ENCODE measurements around the gene NCOA3.

NCOA3 gene

GRCh38 chr20:47676219-47676721 lies 174.6 kb downstream of the NCOA3 start:
- H3K4me3 ChIP-seq (ENCODE audit: low read depth, low read length), result no peak overlapping the region

- no peak overlapping the region for H3K4me3 ChIP-seq (ENCODE audit: low read depth, low read length)
These were observed 175.4 kb downstream of the NCOA3 start for GRCh38 chr20:47676912-47677634.

DNA sequence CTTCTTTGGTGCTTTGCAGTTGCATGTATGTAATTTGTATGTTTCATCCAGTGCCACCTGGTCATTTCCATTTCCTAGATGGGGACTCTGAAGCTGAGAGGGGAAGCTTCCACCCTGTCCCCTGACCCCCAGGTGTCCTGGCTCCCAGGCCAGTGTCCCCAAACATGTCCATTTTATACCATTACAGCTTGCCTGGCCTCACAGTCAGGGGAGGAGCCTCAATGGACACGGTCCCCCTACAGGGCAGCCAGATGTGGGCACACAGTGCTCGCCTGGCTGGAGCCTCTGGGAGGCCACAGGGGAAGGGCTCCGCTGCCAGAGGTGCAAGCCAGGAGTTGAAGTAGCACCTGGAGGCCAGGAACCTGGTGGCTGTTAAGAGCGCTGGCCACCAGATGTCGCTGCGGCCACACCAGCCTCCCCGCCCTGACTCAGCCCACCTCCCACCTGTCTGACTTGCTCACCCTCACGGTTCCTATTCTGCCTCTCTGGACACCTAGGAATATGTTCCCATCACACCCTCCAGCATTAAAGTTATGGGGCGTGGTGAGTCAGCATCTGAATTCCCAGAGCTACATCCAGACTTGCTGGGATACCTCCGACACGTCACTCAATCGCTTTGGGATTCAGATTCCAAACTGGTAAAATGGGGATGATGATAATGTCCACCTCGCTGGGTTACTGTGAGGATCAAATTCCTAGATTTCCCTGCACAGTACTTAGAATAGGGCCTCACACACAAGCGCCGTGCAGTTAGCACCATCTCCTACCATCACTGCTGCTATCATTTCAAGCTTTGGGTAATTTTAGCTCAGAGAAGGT lies 176.2 kb downstream of the NCOA3 start:
- no peak overlapping the region for H3K4me3 ChIP-seq (ENCODE audit: low read depth, low read length)

DNA sequence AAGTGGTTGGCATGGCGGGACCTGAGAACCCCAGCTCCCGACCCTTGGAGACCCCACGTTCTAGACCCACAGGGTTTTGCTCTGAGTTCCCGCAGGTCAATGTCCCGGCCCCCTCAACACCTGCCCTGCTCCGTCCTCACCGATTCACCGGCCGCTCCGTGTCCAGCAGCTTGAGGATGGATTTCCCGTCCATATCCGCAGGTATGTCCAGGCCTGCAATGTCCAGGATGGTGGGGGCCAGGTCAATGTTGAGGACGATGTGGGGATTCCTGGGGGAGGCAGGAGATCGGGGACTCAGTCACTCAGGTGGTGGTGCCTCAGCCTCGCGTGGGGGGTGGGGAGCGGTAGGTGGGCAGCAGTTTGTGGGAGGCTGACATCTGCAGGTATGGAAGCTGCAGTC lies 176.8 kb downstream of the NCOA3 start:
- no peak overlapping the region for H3K4me3 ChIP-seq (ENCODE audit: low read depth, low read length)

- H3K4me3 ChIP-seq (ENCODE audit: low read depth, low read length), result no peak overlapping the region
These were observed 177.8 kb downstream of the NCOA3 start for GRCh38 chr20:47679462-47679861.

DNA sequence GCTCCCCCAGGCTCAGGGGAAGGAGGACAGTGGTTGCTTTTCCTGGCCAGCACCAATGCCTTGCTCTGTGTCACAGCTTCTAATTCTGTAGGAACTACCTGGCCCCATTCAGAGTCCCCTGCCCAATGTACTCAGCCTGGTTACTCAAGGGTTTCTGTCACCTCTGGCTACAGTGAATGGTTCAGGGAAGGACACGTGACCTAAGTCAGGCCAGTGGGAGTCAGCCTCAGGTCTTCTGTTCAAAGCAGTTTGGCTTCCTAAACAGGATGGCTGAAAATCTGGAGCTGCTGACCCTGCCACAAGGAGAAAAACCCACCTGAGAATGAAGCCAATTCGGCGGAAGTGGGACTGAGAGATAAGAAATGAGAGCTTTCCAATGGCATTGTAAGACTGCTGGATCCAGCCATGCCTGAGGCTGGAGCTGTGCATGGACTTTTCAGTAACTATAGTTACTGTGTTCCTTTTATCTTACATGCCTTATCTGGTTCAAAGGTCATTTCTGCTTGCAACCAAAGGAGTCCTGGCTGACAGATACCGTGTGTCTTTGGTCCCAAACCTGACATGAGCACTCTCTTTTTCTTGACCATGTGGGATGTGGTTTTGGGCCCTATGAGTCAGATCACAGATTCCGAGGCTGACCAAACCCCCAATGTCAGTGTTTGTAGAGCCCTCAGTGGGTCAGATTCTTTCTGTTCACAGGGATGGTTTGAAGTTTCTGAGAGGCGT lies 179.3 kb downstream of the NCOA3 start:
- H3K4me3 ChIP-seq (ENCODE audit: low read depth, low read length), result no peak overlapping the region

GRCh38 chr20:47682028-47682783 lies 180.5 kb downstream of the NCOA3 start:
- no peak overlapping the region for H3K4me3 ChIP-seq (ENCODE audit: low read depth, low read length)

DNA sequence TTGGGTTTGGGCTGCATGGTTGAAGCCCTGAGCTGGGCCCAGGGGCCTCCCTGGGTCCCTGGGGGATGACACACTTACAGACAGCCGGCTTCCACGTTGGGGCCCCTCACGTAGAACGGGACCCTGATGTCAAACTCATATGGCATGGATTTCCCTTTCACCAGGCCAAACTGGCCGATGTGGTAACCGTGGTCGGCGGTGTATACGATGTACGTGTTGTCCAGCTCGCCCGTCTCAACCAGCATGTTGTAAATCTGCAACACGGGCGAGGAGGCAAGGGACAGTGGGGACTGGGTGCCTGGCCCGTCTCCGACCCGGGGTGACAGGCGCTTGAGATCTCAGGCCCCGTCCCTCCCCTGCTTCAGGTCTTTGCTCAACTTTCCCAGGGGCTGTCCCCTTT lies 181.2 kb downstream of the NCOA3 start:
- H3K4me3 ChIP-seq (ENCODE audit: low read depth, low read length), result no peak overlapping the region

- no peak overlapping the region for H3K4me3 ChIP-seq (ENCODE audit: low read depth, low read length)
These were observed 182.8 kb downstream of the NCOA3 start for GRCh38 chr20:47684306-47685080.

GRCh38 chr20:47686545-47686944 lies 184.9 kb downstream of the NCOA3 start:
- H3K4me3 ChIP-seq (ENCODE audit: low read depth, low read length), result no peak overlapping the region

DNA sequence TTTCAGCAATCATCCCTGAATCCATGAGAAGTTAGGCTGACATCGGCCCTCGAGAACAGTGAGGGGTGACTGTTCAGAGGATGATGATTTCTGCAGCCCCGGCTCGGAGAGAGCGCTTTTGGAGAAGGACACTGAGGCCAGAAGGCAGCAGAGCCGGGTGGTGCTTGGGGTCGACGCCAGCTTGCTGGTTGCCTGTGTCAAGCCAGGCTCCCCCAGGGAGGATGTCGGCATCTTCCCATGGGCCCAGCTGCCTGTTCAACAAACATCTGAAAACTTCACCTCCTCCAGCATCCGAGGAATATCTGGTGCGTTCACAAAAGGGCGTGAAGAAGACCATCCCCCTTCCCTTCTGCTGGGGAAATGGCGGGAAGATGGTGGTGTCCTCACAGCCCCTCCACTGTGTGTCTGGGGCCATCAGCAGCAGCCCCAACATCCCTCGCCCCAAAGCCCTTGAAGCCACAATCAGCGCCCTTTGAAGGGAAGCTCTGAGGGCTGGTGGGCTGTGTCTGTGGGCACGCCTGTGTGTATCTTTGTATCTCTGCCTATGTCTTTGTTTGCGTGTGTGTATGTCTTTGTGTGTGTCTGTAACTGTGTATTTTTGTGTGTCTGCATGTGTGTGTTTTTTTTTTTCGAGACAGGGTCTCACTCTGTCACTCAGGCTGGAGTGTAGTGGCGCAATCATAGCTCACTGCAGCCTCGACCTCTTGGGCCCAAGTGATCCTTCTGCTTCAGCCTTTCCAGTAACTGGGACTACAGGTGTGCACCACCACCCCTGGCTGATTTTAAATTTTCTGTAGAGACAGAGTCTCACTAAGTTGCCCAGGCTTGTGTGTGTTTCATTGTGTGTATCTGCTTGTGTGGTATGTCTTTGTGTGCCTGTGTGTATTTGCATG lies 185.7 kb downstream of the NCOA3 start:
- no peak overlapping the region for H3K4me3 ChIP-seq (ENCODE audit: low read depth, low read length)

GRCh38 chr20:47688385-47689381 lies 187.0 kb downstream of the NCOA3 start:
- H3K4me3 ChIP-seq (ENCODE audit: low read depth, low read length), result no peak overlapping the region

DNA sequence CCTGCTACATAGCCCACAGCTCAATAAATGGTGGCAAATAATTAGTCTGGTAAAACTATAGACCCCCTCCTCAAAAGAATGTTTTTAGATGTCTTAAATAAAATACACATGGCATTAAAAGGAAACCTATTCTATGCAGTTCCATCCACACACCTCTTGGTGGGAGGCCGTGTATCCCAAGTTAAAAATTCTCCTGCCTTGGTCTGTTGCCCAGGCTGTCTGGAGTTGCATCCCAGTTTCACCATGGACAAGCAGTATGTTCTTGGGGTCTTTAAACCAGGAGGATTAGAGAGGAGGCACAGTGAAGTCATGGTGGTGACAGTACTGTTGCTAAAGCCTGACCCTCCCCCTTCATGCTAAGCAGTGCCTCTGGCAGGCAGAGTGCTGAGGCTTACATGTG lies 188.0 kb downstream of the NCOA3 start:
- no peak overlapping the region for H3K4me3 ChIP-seq (ENCODE audit: low read depth, low read length)

DNA sequence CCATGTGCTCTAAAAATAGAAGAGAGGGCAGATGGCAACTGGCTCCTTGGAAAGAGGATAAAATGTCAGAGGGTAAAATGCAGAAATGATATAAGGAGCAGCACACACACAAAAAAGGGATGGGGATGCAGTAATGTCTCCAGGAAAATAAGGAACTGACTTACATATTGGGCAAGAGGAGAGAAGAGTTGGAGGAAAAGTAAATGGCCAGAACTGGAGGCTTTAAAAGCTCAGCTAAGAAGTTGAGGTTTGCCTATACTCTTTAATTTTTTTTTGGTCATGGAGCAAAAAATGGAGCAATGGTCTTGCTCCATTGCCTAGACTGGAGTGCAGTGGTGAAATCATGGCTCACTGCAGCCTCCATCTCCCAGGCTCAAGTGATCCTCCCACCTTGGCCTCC lies 189.9 kb downstream of the NCOA3 start:
- H3K4me3 ChIP-seq (ENCODE audit: low read depth, low read length), result no peak overlapping the region

GRCh38 chr20:47694021-47694818 lies 192.5 kb downstream of the NCOA3 start:
- no peak overlapping the region for H3K4me3 ChIP-seq (ENCODE audit: low read depth, low read length)

DNA sequence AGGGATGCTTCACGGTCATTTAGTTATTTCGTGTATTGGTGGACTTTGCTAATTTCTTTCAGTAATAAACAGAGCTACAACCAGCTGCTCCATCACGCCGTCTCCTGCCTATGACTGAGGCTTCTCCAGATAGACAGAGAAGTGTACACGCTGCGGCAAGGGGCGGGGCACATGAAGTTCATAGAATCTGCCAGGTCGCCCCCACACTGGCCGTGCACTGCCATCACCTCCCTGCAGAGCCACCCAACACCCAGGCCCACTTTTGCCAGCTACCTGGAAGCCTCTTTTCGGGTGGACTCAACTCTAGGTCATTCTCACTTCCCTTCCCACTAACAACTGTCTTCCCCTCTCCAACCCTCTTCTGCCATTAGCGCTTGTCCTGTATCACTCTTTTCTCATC lies 195.2 kb downstream of the NCOA3 start:
- H3K4me3 ChIP-seq (ENCODE audit: low read depth, low read length), result no peak overlapping the region

GRCh38 chr20:47698142-47698541 lies 196.5 kb downstream of the NCOA3 start:
- no peak overlapping the region for H3K4me3 ChIP-seq (ENCODE audit: low read depth, low read length)
